GM12873 (cell line): ENCODE measurements around the gene NKD1.

Experiments used
- CTCF ChIP-seq: IDR thresholded peaks from 2 replicates; pipeline ENCODE4 v1.5.1; 2012; ENCODE audit warnings: low read depth, mild to moderate bottlenecking, moderate library complexity, low read length, control low read depth; ENCODE audit not compliant: insufficient read depth; ENCODE audit errors: missing control alignments

Gene NKD1

GRCh38 chr16:50616883-50617645, 68.9 kb downstream of the NKD1 start:
- no peak for TF ChIP-seq CTCF

- no peak for TF ChIP-seq CTCF
These were observed 69.5 kb downstream of the NKD1 start for GRCh38 chr16:50617646-50618184.

GRCh38 chr16:50618238-50618918, 70.2 kb downstream of the NKD1 start:
- TF ChIP-seq CTCF, result no peak

GRCh38 chr16:50619702-50620491, 71.7 kb downstream of the NKD1 start:
- TF ChIP-seq CTCF, result no peak

DNA sequence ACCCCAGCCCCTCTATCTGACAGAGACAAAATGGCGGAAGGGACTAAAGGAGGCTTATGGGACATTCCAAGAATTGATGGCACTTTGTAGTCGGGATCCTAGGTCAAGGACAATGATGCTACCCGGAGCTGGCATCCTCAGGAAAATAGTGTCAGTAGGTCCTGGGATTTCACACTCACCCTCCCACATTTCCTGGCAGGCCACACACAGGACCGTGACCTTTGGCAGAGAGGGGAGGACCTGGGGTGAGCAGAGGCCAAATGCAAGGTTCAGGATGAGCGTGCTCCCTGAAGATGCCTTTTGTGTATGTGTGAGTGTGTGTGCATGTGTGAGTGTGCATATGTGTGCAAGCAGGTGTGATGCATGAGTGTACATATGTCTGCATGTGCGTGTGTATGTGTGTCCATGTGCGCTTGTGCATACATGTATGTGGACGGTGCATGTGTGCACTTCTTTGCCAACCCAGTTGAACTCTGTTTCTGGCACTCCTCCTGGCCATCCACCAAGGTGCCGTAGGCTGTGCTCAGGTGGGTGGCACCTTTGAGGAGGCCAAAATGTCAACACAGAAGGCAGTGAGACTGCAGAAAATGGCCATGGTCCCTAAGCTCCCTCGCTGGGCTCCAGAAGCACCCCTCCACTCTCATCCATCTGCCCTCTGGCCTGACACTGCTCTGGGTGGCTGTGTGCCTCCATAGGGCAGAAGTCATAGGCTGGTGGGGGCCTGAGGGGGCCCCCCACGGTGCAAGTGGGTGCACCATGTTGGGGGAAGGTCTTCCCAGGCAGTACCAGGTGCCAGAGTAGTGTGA, 72.7 kb downstream of the NKD1 start:
- no peak for TF ChIP-seq CTCF

- no peak for TF ChIP-seq CTCF
These were observed 73.2 kb downstream of the NKD1 start for GRCh38 chr16:50621452-50621792.

- no peak for TF ChIP-seq CTCF
These were observed 73.8 kb downstream of the NKD1 start for GRCh38 chr16:50622029-50622428.
